Endothelial cell of umbilical vein (primary cell): ENCODE data around the gene ADGRG4. TPM values are rescaled to one million over a fixed set of nuclear protein-coding genes. Genes with fewer than 3 reads are reported as not detected.

Experiments
- BruUV-seq: library from RNA; stranded (reverse); fragments of 400-500 nt; replicated peaks from 2 replicates; lab custom pipeline; 2021; lab: Mats Ljungman, UMichigan
- CTCF ChIA-PET: fragments of 300-600, 350-600 bp; sonication (Branson Sonifier 250); formaldehyde crosslinking; loops from one replicate; lab custom pipeline; 2021; ENCODE audit warnings: antibody characterized with exemption, inconsistent platforms; lab: Charles Lee
- POLR2A ChIA-PET: fragments of 300-600, 350-600 bp; sonication (Branson Sonifier 250); formaldehyde crosslinking; loops from one replicate; lab custom pipeline; 2021; ENCODE audit warnings: antibody characterized with exemption, inconsistent platforms; lab: Charles Lee
- DNase-seq: peaks from one replicate; pipeline ENCODE4 v3.0.0-alpha.2; 2011; ENCODE audit warnings: low read depth, low spot score
- FAIRE-seq: peaks from 2 replicates; lab custom pipeline; 2011; peaks lifted over from hg19 to GRCh38; lab: Jason Lieb, UNC
- H2AFZ ChIP-seq: 2 replicates; pipeline ENCODE4 v1.6.0; 2012; ENCODE audit warnings: low read depth, low read length, control low read depth, inconsistent platforms
- H3K27ac ChIP-seq: 2 replicates; pipeline ENCODE4 v1.5.1; 2011; ENCODE audit warnings: low read depth, mild to moderate bottlenecking, control low read depth, low read length, moderate library complexity; ENCODE audit not compliant: insufficient read depth
- H3K27me3 ChIP-seq, 2 experiments: 2 replicates each; pipeline versions ENCODE4 v1.6.0 to v1.6.1; 2011; ENCODE audit warnings: low read length in 2 of 2, mixed read lengths in 1 of 2; ENCODE audit not compliant: control insufficient read depth in 2 of 2, insufficient read depth in 2 of 2
- H3K36me3 ChIP-seq, 2 experiments: 2 replicates in 1 of 2; 3 replicates in 1 of 2; pipeline ENCODE4 v1.5.1; 2011; ENCODE audit warnings: low read length in 2 of 2, mild to moderate bottlenecking in 1 of 2, moderate library complexity in 1 of 2; ENCODE audit not compliant: control insufficient read depth in 2 of 2, insufficient read depth in 2 of 2; ENCODE audit errors: extremely low read depth in 1 of 2
- H3K4me1 ChIP-seq: 3 replicates; pipeline ENCODE4 v1.5.1; 2011; ENCODE audit warnings: mild to moderate bottlenecking, low read length; ENCODE audit not compliant: control insufficient read depth, insufficient read depth; ENCODE audit errors: extremely low read depth
- H3K4me2 ChIP-seq: 2 replicates; pipeline ENCODE4 v1.6.1; 2011; ENCODE audit warnings: low read length, control low read depth, mixed read lengths; ENCODE audit not compliant: insufficient read depth
- H3K4me3 ChIP-seq, 3 experiments: fragments of 200-600 bp in 1 of 3; sonication (generic), shearing (Covaris generic) in 1 of 3; replicated peaks in 1 of 3; 2 replicates each; pipeline ENCODE4 v1.5.1; 2011 to 2016; ENCODE audit warnings: control low read depth in 3 of 3, low read length in 3 of 3, mild to moderate bottlenecking in 2 of 3, inconsistent platforms in 1 of 3, low read depth in 1 of 3, moderate library complexity in 1 of 3; ENCODE audit not compliant: insufficient read depth in 1 of 3
- H3K79me2 ChIP-seq: 2 replicates; pipeline ENCODE4 v1.6.0; 2012; ENCODE audit warnings: low read length, inconsistent platforms; ENCODE audit not compliant: control insufficient read depth, insufficient read depth
- H3K9ac ChIP-seq: replicated peaks from 2 replicates; pipeline ENCODE3; 2011; ENCODE audit warnings: low read length, control low read depth; ENCODE audit not compliant: insufficient read depth; ENCODE audit errors: extremely low read depth
- H3K9me1 ChIP-seq: replicated peaks from 3 replicates; pipeline ENCODE4 v1.6.0; 2011; ENCODE audit warnings: mild to moderate bottlenecking, low read length; ENCODE audit not compliant: control insufficient read depth, insufficient read depth; ENCODE audit errors: extremely low read depth
- H3K9me3 ChIP-seq: replicated peaks from 2 replicates; pipeline ENCODE4 v1.5.1; 2012; ENCODE audit warnings: low read length, inconsistent platforms; ENCODE audit not compliant: control insufficient read depth, insufficient read depth
- H4K20me1 ChIP-seq: replicated peaks from 2 replicates; pipeline ENCODE3; 2011; ENCODE audit warnings: mild to moderate bottlenecking, low read length; ENCODE audit not compliant: control insufficient read depth, insufficient read depth; ENCODE audit errors: extremely low read depth
- EZH2 ChIP-seq: IDR thresholded peaks from 2 replicates; pipeline ENCODE4 v1.6.1; 2012; ENCODE audit warnings: borderline replicate concordance, low read depth, mild to moderate bottlenecking, moderate library complexity, low read length, inconsistent platforms; ENCODE audit not compliant: severe bottlenecking
- FOS ChIP-seq: IDR thresholded peaks from 2 replicates; pipeline ENCODE4 v1.6.1; 2011; ENCODE audit warnings: mild to moderate bottlenecking, low read length, moderate library complexity, borderline replicate concordance; ENCODE audit not compliant: insufficient read depth
- GATA2 ChIP-seq: IDR thresholded peaks from 2 replicates; pipeline ENCODE4 v1.7.0; 2011; ENCODE audit warnings: low read depth, mild to moderate bottlenecking, moderate library complexity, mixed read lengths, low read length; ENCODE audit not compliant: insufficient read length, insufficient read depth
- JUN ChIP-seq: IDR thresholded peaks from 2 replicates; pipeline ENCODE4 v1.6.1; 2011; ENCODE audit warnings: borderline replicate concordance, low read depth; ENCODE audit not compliant: insufficient read length, insufficient read depth
- MYC ChIP-seq: IDR thresholded peaks from one replicate; pipeline ENCODE4 v1.6.1; 2011; ENCODE audit warnings: mild to moderate bottlenecking, low read depth, low read length
- POLR2A ChIP-seq: IDR thresholded peaks from 2 replicates; pipeline ENCODE4 v1.6.1; 2012; ENCODE audit warnings: low read depth, mild to moderate bottlenecking, control low read depth, low read length
- POLR2AphosphoS5 ChIP-seq: IDR thresholded peaks from 2 replicates; pipeline ENCODE4 v1.6.1; 2012; ENCODE audit warnings: low read depth, mild to moderate bottlenecking, control low read depth, low read length, moderate library complexity; ENCODE audit not compliant: insufficient read depth
- dilution Hi-C: fragments of 300-500 bp; cut with MboI; formaldehyde crosslinking; loops from one replicate; pipeline ENCODE4 v1.15.0; 2019; ENCODE audit warnings: low sequenced_read_pairs; ENCODE audit not compliant: extremely low pct_ligation_motif_present
- intact Hi-C: fragments of 100-400 bp; cut with micrococcal nuclease; formaldehyde crosslinking; loops from one replicate; pipeline ENCODE4 v1.10.0; 2022
- polyA plus RNA-seq, 4 experiments: library from polyadenylated mRNA; depleted of rRNA in 3 of 4; stranded (reverse) in 3 of 4; unstranded in 1 of 4; fragments of >200 nt; gene quantifications; 2 replicates each; pipeline versions ENCODE4 v1.2.1 to v1.2.3, GENCODE V29; 2011 to 2012; ENCODE audit warnings: missing spikeins in 1 of 4
- total RNA-seq: library from RNA; stranded (reverse); gene quantifications from 2 replicates; pipeline ENCODE4 v1.2.3, GENCODE V29; 2021
- TF ChIP-seq, protein P1 (sequence below): IDR thresholded peaks from 2 replicates; pipeline ENCODE4 v1.6.1; 2011; ENCODE audit not compliant: insufficient read depth, insufficient read length
- TF ChIP-seq, protein P2 (sequence below), 2 donors: IDR thresholded peaks; 1 replicate in 1 of 2; 2 replicates in 1 of 2; pipeline ENCODE4 v1.5.1; 2011; ENCODE audit warnings: low read length in 2 of 2, mild to moderate bottlenecking in 2 of 2, moderate library complexity in 2 of 2, control low read depth in 1 of 2, inconsistent platforms in 1 of 2, low read depth in 1 of 2; ENCODE audit not compliant: insufficient read depth in 1 of 2; ENCODE audit errors: extremely low read depth in 1 of 2

ADGRG4 gene
- total and polyA plus RNA-seq, 2 donors (not counting 3 experiments of a cell fraction or from before 2014, with no cell fraction given) = 0.04 to 0.08 TPM

DNA sequence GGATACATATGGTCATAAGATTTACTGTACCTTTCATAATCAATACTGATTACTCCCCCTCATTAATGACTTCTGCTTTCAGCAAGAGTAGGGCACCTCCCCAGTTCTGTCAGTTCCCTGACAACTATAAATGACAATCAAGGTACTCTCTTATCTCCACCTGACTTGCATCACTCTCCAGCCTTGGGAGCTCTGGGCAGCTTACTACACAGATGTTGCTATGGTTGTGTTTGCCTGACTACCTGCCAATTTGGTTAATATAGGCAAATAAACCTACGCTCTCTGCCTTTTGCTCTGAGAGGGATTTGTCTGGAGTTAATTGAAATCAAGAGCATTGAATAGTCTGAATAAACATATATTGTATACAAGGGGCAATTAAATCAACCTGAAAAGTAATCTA, 26.8 kb upstream of the ADGRG4 start:
- no peaks in the 10 kb centered on the region for H3K79me2 ChIP-seq
- H3K9me1 ChIP-seq = no peaks in the 10 kb centered on the region
- no peak overlapping the region for H3K4me2 ChIP-seq
- no peak for FAIRE-seq
- H3K4me3 ChIP-seq = no peak overlapping the region
- no peaks in the 10 kb centered on the region for H3K9me3 ChIP-seq
- no TSS peak for BruUV-seq
- no peaks in the 10 kb centered on the region for H3K36me3 ChIP-seq
- intact Hi-C loops (no loop called here), dilution Hi-C loops (no loop called here)
- H3K27me3 ChIP-seq = peaks cover 0 to 3% of the 10 kb centered on the region in 2 experiments
- H3K9ac ChIP-seq = no peak overlapping the region
- ChIA-PET CTCF (no interaction called here), POLR2A (no interaction called here)
- DNase-seq = no peak
- TF ChIP-seq GATA2 = no peak
- TF ChIP-seq, protein P1, sequence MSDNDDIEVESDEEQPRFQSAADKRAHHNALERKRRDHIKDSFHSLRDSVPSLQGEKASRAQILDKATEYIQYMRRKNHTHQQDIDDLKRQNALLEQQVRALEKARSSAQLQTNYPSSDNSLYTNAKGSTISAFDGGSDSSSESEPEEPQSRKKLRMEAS = no peak
- no peak for TF ChIP-seq POLR2A
- no peak for TF ChIP-seq POLR2AphosphoS5
- no peak for TF ChIP-seq MYC
- no peak for TF ChIP-seq EZH2
- H3K4me1 ChIP-seq = peaks cover 19% of the 10 kb centered on the region
- no peak overlapping the region for H3K27ac ChIP-seq
- H2AFZ ChIP-seq = no peak overlapping the region
- H4K20me1 ChIP-seq = no peaks in the 10 kb centered on the region

DNA sequence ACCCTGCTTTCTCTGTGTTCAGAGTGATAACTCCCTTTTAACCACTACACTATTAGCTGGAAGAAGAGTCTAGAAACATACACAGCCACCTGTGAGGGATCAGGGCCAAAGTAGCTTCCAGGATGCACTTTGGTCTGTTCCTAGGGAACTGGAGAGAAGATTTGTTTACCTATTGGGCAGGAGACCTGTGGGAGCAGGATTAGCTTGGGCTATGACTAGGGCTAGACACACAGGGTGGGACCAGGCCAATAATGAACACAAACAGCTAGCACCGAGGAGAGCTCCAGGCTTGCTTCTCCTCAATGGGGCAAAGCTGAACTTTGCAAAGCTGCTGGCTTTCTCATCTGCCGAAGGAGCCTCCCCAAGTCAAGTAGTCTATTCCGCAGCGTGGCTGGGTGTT, 25.2 kb upstream of the ADGRG4 start:
- dilution Hi-C loops = no loop called here
- no peaks in the 10 kb centered on the region for H3K9me1 ChIP-seq
- H3K9me3 ChIP-seq = no peaks in the 10 kb centered on the region
- DNase-seq (no peak), FAIRE-seq (no peak)
- peaks cover 0 to 3% of the 10 kb centered on the region in 2 experiments for H3K27me3 ChIP-seq
- no peaks in the 10 kb centered on the region for H4K20me1 ChIP-seq
- H3K79me2 ChIP-seq = no peaks in the 10 kb centered on the region
- H3K27ac ChIP-seq = no peak overlapping the region
- H3K9ac ChIP-seq = no peak overlapping the region
- no peak overlapping the region for H2AFZ ChIP-seq
- TF ChIP-seq, protein P2, sequence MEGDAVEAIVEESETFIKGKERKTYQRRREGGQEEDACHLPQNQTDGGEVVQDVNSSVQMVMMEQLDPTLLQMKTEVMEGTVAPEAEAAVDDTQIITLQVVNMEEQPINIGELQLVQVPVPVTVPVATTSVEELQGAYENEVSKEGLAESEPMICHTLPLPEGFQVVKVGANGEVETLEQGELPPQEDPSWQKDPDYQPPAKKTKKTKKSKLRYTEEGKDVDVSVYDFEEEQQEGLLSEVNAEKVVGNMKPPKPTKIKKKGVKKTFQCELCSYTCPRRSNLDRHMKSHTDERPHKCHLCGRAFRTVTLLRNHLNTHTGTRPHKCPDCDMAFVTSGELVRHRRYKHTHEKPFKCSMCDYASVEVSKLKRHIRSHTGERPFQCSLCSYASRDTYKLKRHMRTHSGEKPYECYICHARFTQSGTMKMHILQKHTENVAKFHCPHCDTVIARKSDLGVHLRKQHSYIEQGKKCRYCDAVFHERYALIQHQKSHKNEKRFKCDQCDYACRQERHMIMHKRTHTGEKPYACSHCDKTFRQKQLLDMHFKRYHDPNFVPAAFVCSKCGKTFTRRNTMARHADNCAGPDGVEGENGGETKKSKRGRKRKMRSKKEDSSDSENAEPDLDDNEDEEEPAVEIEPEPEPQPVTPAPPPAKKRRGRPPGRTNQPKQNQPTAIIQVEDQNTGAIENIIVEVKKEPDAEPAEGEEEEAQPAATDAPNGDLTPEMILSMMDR (IDR thresholded peaks at IDR 0.05; ENCODE audit: extremely low read depth in 1 of 2, insufficient read depth in 1 of 2, low read depth in 1 of 2, low read length in 2 of 2) = no peak
- TF ChIP-seq MYC (no peak), EZH2 (no peak), FOS (no peak), GATA2 (no peak), POLR2A (no peak), JUN (no peak), POLR2AphosphoS5 (no peak)
- TF ChIP-seq, protein P1 = no peak
- no TSS peak for BruUV-seq
- POLR2A ChIA-PET = no interaction called here
- CTCF ChIA-PET = no interaction called here
- H3K4me2 ChIP-seq = no peak overlapping the region
- intact Hi-C loops = no loop called here
- no peaks in the 10 kb centered on the region for H3K36me3 ChIP-seq
- H3K4me1 ChIP-seq = peaks cover 12% of the 10 kb centered on the region
- no peak overlapping the region for H3K4me3 ChIP-seq
